Neural progenitor cell (in vitro differentiated cells): ENCODE data around the gene TYROBP. TPM values are rescaled to one million over a fixed set of nuclear protein-coding genes. Genes with fewer than 3 reads are reported as not detected.

Experiments used
- DNase-seq: peaks from one replicate; pipeline ENCODE4 v3.0.0-alpha.2; 2016; ENCODE audit warnings: low spot score
- H2AFZ ChIP-seq: fragments of 200-600 bp; sonication (generic); replicated peaks from 2 replicates; pipeline ENCODE4 v1.6.1; 2016; ENCODE audit warnings: antibody characterized with exemption
- H3F3A ChIP-seq: fragments of 200-600 bp; sonication (generic); 2 replicates; pipeline ENCODE4 v1.6.1; 2016; ENCODE audit warnings: antibody characterized with exemption, low read depth
- H3K27ac ChIP-seq: fragments of 200-600 bp; sonication (generic); 2 replicates; pipeline ENCODE4 v1.5.1; 2016; ENCODE audit warnings: mild to moderate bottlenecking
- H3K27me3 ChIP-seq: fragments of 200-600 bp; sonication (generic); 2 replicates; pipeline ENCODE4 v1.6.1; 2016; ENCODE audit warnings: mild to moderate bottlenecking, moderate library complexity
- H3K36me3 ChIP-seq: fragments of 200-600 bp; sonication (generic); 2 replicates; pipeline ENCODE4 v1.5.1; 2016
- H3K4me1 ChIP-seq: fragments of 200-600 bp; sonication (generic); 2 replicates; pipeline ENCODE4 v1.6.1; 2016; ENCODE audit warnings: mixed run types
- H3K4me2 ChIP-seq: fragments of 200-600 bp; sonication (generic); 2 replicates; pipeline ENCODE4 v1.6.1; 2016
- H3K4me3 ChIP-seq: fragments of 200-600 bp; sonication (generic); 2 replicates; pipeline ENCODE4 v1.5.1; 2016
- H3K79me2 ChIP-seq: fragments of 200-600 bp; sonication (generic); 2 replicates; pipeline ENCODE4 v1.6.1; 2016; ENCODE audit warnings: low read depth
- H3K9ac ChIP-seq: fragments of 200-600 bp; sonication (generic); 2 replicates; pipeline ENCODE4 v1.6.1; 2016
- H3K9me3 ChIP-seq: fragments of 200-600 bp; sonication (generic); 2 replicates; pipeline ENCODE4 v1.5.1; 2016; ENCODE audit warnings: low read depth
- H4K20me1 ChIP-seq: fragments of 200-600 bp; sonication (generic); 2 replicates; pipeline ENCODE4 v1.6.1; 2016; ENCODE audit warnings: low read depth
- H3K27ac Mint-ChIP-seq: 3 replicates; pipeline ENCODE4 v1.8.0; 2021; ENCODE audit warnings: mixed read lengths
- H3K27me3 Mint-ChIP-seq: 2 replicates; pipeline ENCODE4 v1.8.0; 2022; ENCODE audit warnings: low read depth, mild to moderate bottlenecking, inconsistent platforms, moderate library complexity, mixed read lengths; ENCODE audit not compliant: insufficient read depth
- H3K36me3 Mint-ChIP-seq: 3 replicates; pipeline ENCODE4 v1.8.0; 2021; ENCODE audit warnings: mixed read lengths
- H3K4me1 Mint-ChIP-seq: 3 replicates; pipeline ENCODE4 v1.8.0; 2021; ENCODE audit warnings: mixed read lengths
- H3K4me3 Mint-ChIP-seq: 3 replicates; pipeline ENCODE4 v1.8.0; 2021; ENCODE audit warnings: mild to moderate bottlenecking, moderate library complexity, mixed read lengths
- H3K9me3 Mint-ChIP-seq: 3 replicates; pipeline ENCODE4 v1.8.0; 2020; ENCODE audit warnings: mixed read lengths
- EZH2 ChIP-seq: fragments of 200-600 bp; sonication (generic); IDR thresholded peaks from 2 replicates; pipeline ENCODE4 v1.6.1; 2017; ENCODE audit warnings: antibody characterized with exemption, mild to moderate bottlenecking, moderate library complexity
- EZH2phosphoT487 ChIP-seq: fragments of 200-600 bp; sonication (generic); IDR thresholded peaks from 2 replicates; pipeline ENCODE4 v1.6.1; 2017; ENCODE audit warnings: antibody characterized with exemption
- total RNA-seq: library from RNA; depleted of rRNA; stranded (reverse); fragments of >200 nt; gene quantifications from 2 replicates; pipeline ENCODE4 v1.2.3, GENCODE V29; 2015; ENCODE audit warnings: low replicate concordance
- TF ChIP-seq, protein P1 (sequence below): fragments of 200-600 bp; sonication (generic); IDR thresholded peaks from 2 replicates; pipeline ENCODE4 v1.5.1; 2017; ENCODE audit warnings: antibody characterized with exemption, mild to moderate bottlenecking

TYROBP gene
- total RNA-seq, 1 donor from 2014 or later, result not detected

DNA sequence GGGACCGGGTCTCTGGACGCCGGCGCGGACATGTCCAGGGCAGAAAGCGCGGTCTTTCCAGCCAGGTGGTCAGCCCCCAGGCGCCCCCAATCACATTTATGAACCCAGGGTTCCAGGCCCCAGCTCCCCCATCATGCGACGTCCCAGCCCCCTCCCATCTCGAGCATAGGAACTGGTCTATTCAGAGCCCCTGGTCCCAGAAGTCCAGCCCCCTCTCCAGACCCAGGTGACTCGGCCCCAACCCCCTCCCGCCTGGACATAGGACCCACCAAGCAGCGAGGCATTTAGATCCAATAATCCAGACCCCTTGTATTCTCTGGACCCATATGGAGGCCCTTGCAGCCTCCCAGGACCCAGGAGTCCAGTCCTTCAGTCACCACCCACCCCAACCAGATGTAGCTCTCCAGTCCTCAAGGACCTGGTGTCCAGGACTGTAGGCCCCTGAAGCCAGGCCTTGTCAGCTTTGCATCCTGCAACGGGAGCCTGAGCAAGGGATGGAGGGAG is 39.2 kb downstream of the TYROBP start:
- DNase-seq, result no peak
- Histone ChIP-seq H3K9ac (no peak overlapping the region), H2AFZ (no peak overlapping the region)

DNA sequence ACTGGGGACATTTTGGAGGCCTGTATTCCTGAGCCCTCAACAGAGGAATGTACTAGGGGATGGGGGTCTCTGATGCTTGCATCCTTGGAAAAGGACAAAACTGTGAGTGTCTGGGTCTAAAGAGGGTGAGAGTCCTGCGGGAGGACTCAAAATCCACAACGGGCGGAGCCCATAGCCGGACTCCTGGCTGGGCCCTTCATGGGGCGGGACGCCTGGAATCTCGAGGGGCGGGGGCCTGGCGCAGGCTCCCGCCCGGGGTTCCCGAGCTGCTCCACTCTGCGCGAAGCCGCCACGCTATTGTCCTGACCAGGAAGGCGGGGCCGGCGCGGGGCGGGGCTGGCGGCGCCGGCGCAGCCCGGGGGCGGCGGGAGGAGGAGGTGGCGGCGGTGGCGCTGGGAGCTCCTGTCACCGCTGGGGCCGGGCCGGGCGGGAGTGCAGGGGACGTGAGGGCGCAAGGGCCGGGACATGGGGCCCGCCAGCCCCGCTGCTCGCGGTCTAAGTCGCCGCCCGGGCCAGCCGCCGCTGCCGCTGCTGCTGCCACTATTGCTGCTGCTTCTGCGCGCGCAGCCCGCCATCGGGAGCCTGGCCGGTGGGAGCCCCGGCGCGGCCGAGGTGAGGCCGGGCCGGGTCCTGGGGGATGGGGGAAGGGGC is 39.8 kb downstream of the TYROBP start, which contains the start of gene APLP1:
APLP1 (plus strand) TSS at position 403 of the 651 bp plus-strand sequence; CDS start at position 466, 63 bp downstream.
- Histone ChIP-seq H3F3A (peaks cover 33% of the 10 kb centered on the region), H3K79me2 (no peaks in the 10 kb centered on the region), H3K4me1 (peaks cover 8% of the 10 kb centered on the region), H3K9me3 (no peaks in the 10 kb centered on the region), H3K27me3 (no peaks in the 10 kb centered on the region), H3K4me2 (peak within 1 kb of the TSS; percentile 90), H4K20me1 (no peaks in the 10 kb centered on the region), H3K4me3 (peak within 1 kb of the TSS; percentile 74), H3K27ac (peak within 1 kb of the TSS; percentile 30), H2AFZ (peak within 1 kb of the TSS; percentile 23), H3K9ac (no peak within 1 kb of the TSS), H3K36me3 (no peaks in the 10 kb centered on the region)
- peak within 1 kb of the TSS; percentile 97 for H3K27ac Mint-ChIP-seq
- peak within 1 kb of the TSS; percentile 95 for H3K4me3 Mint-ChIP-seq
- DNase-seq, result peak; percentile 92
- peaks cover 18% of the 10 kb centered on the region for H3K27me3 Mint-ChIP-seq
- peaks cover 22% of the 10 kb centered on the region for H3K36me3 Mint-ChIP-seq
- peaks cover 2% of the 10 kb centered on the region for H3K9me3 Mint-ChIP-seq
- TF ChIP-seq EZH2phosphoT487, result no peak
- TF ChIP-seq, protein P1, sequence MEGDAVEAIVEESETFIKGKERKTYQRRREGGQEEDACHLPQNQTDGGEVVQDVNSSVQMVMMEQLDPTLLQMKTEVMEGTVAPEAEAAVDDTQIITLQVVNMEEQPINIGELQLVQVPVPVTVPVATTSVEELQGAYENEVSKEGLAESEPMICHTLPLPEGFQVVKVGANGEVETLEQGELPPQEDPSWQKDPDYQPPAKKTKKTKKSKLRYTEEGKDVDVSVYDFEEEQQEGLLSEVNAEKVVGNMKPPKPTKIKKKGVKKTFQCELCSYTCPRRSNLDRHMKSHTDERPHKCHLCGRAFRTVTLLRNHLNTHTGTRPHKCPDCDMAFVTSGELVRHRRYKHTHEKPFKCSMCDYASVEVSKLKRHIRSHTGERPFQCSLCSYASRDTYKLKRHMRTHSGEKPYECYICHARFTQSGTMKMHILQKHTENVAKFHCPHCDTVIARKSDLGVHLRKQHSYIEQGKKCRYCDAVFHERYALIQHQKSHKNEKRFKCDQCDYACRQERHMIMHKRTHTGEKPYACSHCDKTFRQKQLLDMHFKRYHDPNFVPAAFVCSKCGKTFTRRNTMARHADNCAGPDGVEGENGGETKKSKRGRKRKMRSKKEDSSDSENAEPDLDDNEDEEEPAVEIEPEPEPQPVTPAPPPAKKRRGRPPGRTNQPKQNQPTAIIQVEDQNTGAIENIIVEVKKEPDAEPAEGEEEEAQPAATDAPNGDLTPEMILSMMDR, result no peak
- no peak for TF ChIP-seq EZH2
- H3K4me1 Mint-ChIP-seq, result peaks cover 19% of the 10 kb centered on the region

More for the DNA sequence above, 39.2 kb downstream of the TYROBP start:
- TF ChIP-seq, protein P1, result no peak
- TF ChIP-seq EZH2, result no peak
- Mint-ChIP-seq H3K27me3 (peaks cover 15% of the 10 kb centered on the region), H3K9me3 (peaks cover 2% of the 10 kb centered on the region), H3K4me1 (peaks cover 19% of the 10 kb centered on the region), H3K27ac (peak overlapping the region; percentile 92), H3K4me3 (peak overlapping the region; percentile 95), H3K36me3 (peaks cover 24% of the 10 kb centered on the region)
- H3K4me2 ChIP-seq, result peak overlapping the region; percentile 90
- H3K36me3 ChIP-seq, result no peaks in the 10 kb centered on the region
- no peaks in the 10 kb centered on the region for H3K9me3 ChIP-seq
- H3K4me3 ChIP-seq, result peak overlapping the region; percentile 74
- peaks cover 8% of the 10 kb centered on the region for H3K4me1 ChIP-seq
- H3K79me2 ChIP-seq, result no peaks in the 10 kb centered on the region
- H4K20me1 ChIP-seq, result no peaks in the 10 kb centered on the region
- peaks cover 33% of the 10 kb centered on the region for H3F3A ChIP-seq
- no peak overlapping the region for H3K27ac ChIP-seq
- H3K27me3 ChIP-seq, result no peaks in the 10 kb centered on the region

DNA sequence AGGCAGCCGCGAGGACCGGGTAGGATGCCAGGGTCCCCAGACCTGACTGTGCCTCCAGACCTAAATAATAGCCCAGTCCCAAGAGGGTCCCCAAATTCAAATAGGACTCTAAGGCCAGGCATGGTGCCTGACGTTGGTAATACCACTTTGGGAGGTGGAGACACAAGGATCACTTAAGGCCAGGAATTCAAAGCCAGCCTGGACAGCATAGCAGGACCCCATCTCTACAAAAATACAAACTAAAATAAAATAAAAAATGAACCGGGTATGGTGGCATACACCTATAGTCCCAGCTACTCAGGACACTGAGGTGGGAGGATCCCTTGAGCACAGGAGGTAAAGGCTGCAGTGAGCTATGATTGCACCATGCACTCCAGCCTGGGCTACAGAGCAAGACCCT is 45.1 kb downstream of the TYROBP start:
- Mint-ChIP-seq H3K4me1 (peaks cover 45% of the 10 kb centered on the region), H3K27me3 (peaks cover 21% of the 10 kb centered on the region), H3K9me3 (no peaks in the 10 kb centered on the region), H3K27ac (no peak overlapping the region), H3K36me3 (peaks cover 23% of the 10 kb centered on the region), H3K4me3 (no peak overlapping the region)
- no peak for DNase-seq
- Histone ChIP-seq H3K4me3 (no peak overlapping the region), H2AFZ (no peak overlapping the region), H4K20me1 (peaks cover 4% of the 10 kb centered on the region), H3K9me3 (no peaks in the 10 kb centered on the region), H3F3A (peaks cover 18% of the 10 kb centered on the region), H3K36me3 (no peaks in the 10 kb centered on the region), H3K4me1 (peaks cover 24% of the 10 kb centered on the region), H3K79me2 (no peaks in the 10 kb centered on the region), H3K4me2 (no peak overlapping the region), H3K9ac (no peak overlapping the region), H3K27ac (no peak overlapping the region), H3K27me3 (peaks cover 46% of the 10 kb centered on the region)
- no peak for TF ChIP-seq EZH2phosphoT487
- TF ChIP-seq, protein P1, result no peak
- TF ChIP-seq EZH2, result no peak
